Testis (tissue), 3 donors: ENCODE data around the gene LIX1L. TPM values are rescaled to one million over a fixed set of nuclear protein-coding genes. Genes with fewer than 3 reads are reported as not detected.

Source experiments
- DNase-seq: peaks from one replicate; pipeline ENCODE4 v3.0.0-alpha.2; 2019
- H3K27ac ChIP-seq, 2 donors: fragments of 200-600 bp; sonication (generic); one replicate each; pipeline ENCODE4 v1.5.1; 2019
- H3K27me3 ChIP-seq: fragments of 200-600 bp; sonication (generic); one replicate; pipeline ENCODE4 v1.5.1; 2019
- H3K36me3 ChIP-seq: fragments of 200-600 bp; sonication (generic); one replicate; pipeline ENCODE4 v1.5.1; 2017; ENCODE audit warnings: low read depth; ENCODE audit errors: missing control alignments
- H3K4me1 ChIP-seq: fragments of 200-600 bp; sonication (generic); one replicate; pipeline ENCODE4 v1.5.1; 2019
- H3K4me3 ChIP-seq, 2 donors: fragments of 200-600 bp; sonication (generic); one replicate each; pipeline ENCODE4 v1.5.1; 2017 to 2019
- H3K9me3 ChIP-seq: fragments of 200-600 bp; sonication (generic); one replicate; pipeline ENCODE4 v1.5.1; 2017
- CTCF ChIP-seq, 3 experiments: fragments of 450-650 bp in 2 of 3; fragments of 200-600 bp in 1 of 3; sonication (generic) in 1 of 3; IDR thresholded peaks; one replicate each; pipeline ENCODE4 v1.5.1; 2016 to 2019; ENCODE audit warnings: antibody characterized with exemption in 3 of 3, mild to moderate bottlenecking in 2 of 3, moderate library complexity in 1 of 3
- POLR2A ChIP-seq: fragments of 450-650 bp; IDR thresholded peaks from one replicate; pipeline ENCODE4 v1.6.1; 2017; ENCODE audit warnings: antibody characterized with exemption, mild to moderate bottlenecking, moderate library complexity
- WGBS, 2 donors: methylation state at CpG; one replicate each; pipeline ENCODE4 v1.1.5; 2018; 5-methylcytosine and 5-hydroxymethylcytosine counted together
- intact Hi-C: fragments of 100-400 bp; cut with DNase I; formaldehyde crosslinking; loops from one replicate; pipeline ENCODE4 v1.15.1; 2023; ENCODE audit warnings: low total_unique reads
- polyA plus RNA-seq: library from polyadenylated mRNA; stranded (reverse); fragments of 350-450 nt; fragmentation: Illumina TruSeq; extraction: RNeasy Lipid Tissue Mini Kit (QIAGEN cat#74804); gene quantifications from one replicate; pipeline ENCODE4 v1.2.3, GENCODE V29; 2014; ENCODE audit warnings: low read depth, low replicate concordance; ENCODE audit not compliant: insufficient read depth
- total RNA-seq, 2 donors: library from RNA; depleted of rRNA; stranded (reverse); fragments of >200 nt; gene quantifications; one replicate each; pipeline ENCODE4 v1.2.3, GENCODE V29; 2016

Gene LIX1L
- total and polyA plus RNA-seq, 3 donors from 2014 or later: 15.8 to 20.6 (median 16.6) TPM

GRCh38 chr1:145975216-145975615 lies 17.4 kb upstream of the LIX1L start:
- Histone ChIP-seq H3K27ac (no peak overlapping the region), H3K36me3 (no peaks in the 10 kb centered on the region), H3K4me1 (peaks cover 26% of the 10 kb centered on the region), H3K9me3 (no peaks in the 10 kb centered on the region), H3K4me3 (no peak overlapping the region), H3K27me3 (no peaks in the 10 kb centered on the region)
- TF ChIP-seq POLR2A (no peak), CTCF (IDR thresholded peaks at IDR 0.05) (no peak)
- 60 to 88% methylated on average over 4 of the region's 4 CpGs for WGBS, 2 donors
- no peak for DNase-seq
- intact Hi-C loops: no loop called here

DNA sequence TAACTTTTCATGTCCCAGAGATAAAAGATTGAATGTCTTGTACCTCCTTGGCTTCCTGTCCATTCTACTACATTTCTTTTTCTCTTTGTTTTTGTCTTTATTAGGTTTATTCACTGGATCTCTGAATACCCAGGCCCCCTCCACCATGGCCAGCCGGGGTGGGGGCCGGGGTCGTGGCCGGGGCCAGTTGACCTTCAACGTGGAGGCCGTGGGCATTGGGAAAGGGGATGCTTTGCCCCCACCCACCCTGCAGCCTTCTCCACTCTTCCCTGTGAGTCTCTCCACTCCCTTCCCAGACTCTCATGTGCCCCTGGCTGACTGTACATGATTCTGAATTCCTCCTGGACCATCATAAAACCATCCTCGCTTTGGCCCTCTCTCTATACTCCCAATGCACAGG lies 16.9 kb upstream of the LIX1L start:
- intact Hi-C loops: no loop called here
- TF ChIP-seq CTCF (IDR thresholded peaks at IDR 0.05) (no peak), POLR2A (no peak)
- WGBS, 2 donors: 72 to 87% methylated on average over 7 of the region's 7 CpGs
- no peak for DNase-seq
- no peaks in the 10 kb centered on the region for H3K27me3 ChIP-seq
- peaks cover 21% of the 10 kb centered on the region for H3K4me1 ChIP-seq
- H3K9me3 ChIP-seq: no peaks in the 10 kb centered on the region
- H3K27ac ChIP-seq: no peak overlapping the region
- H3K4me3 ChIP-seq: no peak overlapping the region
- no peaks in the 10 kb centered on the region for H3K36me3 ChIP-seq

DNA sequence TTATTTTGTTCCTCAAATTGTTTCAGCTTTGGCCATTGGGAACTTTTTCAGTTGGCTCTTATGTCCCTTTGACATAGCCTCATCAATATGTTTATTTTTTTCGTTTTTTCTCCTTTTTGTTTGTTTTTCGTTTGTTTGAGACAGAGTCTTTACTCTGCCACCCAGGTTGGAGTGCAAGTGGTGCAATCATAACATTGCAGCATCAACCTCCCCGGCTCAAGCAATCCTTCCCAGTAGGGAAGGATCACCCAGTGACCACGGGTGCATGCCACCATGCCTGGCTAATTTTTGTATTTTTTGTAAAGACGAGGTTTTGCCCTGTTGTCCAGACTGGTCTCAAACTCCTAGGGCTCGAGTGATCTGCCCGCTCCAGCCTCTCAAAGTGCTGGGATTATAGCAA lies 14.8 kb upstream of the LIX1L start:
- DNase-seq: no peak

GRCh38 chr1:145967288-145967687 lies 9.5 kb upstream of the LIX1L start:
- no peak overlapping the region for H3K27ac ChIP-seq
- H3K4me1 ChIP-seq: peaks cover 15% of the 10 kb centered on the region
- no peaks in the 10 kb centered on the region for H3K9me3 ChIP-seq
- 90 to 100% methylated on average over 2 of the region's 2 CpGs for WGBS, 2 donors
- TF ChIP-seq CTCF (IDR thresholded peaks at IDR 0.05): no peak
- no peak for TF ChIP-seq POLR2A
- no peak overlapping the region for H3K4me3 ChIP-seq
- DNase-seq: no peak
- intact Hi-C loops: no loop called here
- no peaks in the 10 kb centered on the region for H3K36me3 ChIP-seq
- no peaks in the 10 kb centered on the region for H3K27me3 ChIP-seq

More for the DNA sequence above, 14.8 kb upstream of the LIX1L start:
- intact Hi-C loops: no loop called here
- 80 to 88% methylated on average over 7 of the region's 7 CpGs for WGBS, 2 donors
- Histone ChIP-seq H3K9me3 (no peaks in the 10 kb centered on the region), H3K4me1 (no peaks in the 10 kb centered on the region), H3K27me3 (no peaks in the 10 kb centered on the region), H3K27ac (no peak overlapping the region), H3K4me3 (no peak overlapping the region), H3K36me3 (no peaks in the 10 kb centered on the region)
- TF ChIP-seq POLR2A (no peak), CTCF (IDR thresholded peaks at IDR 0.05) (no peak)

- intact Hi-C loops: no loop called here
- 0 to 1% methylated on average over 5 of the region's 5 CpGs for WGBS, 2 donors
- no peaks in the 10 kb centered on the region for H3K36me3 ChIP-seq
- peak overlapping the region; percentile 80 to 81 for H3K27ac ChIP-seq
- H3K27me3 ChIP-seq: no peaks in the 10 kb centered on the region
- peaks cover 23% of the 10 kb centered on the region for H3K4me1 ChIP-seq
- peak overlapping the region; percentile 49 to 76 for H3K4me3 ChIP-seq
- no peak for DNase-seq
- no peaks in the 10 kb centered on the region for H3K9me3 ChIP-seq
- TF ChIP-seq POLR2A (no peak), CTCF (IDR thresholded peaks at IDR 0.05) (no peak)
Measured at GRCh38 chr1:145965119-145965744, 7.4 kb upstream of the LIX1L start.
